Endodermal cell (in vitro differentiated cells): Measurements from ENCODE around the gene INSR. TPM values are rescaled to one million over a fixed set of nuclear protein-coding genes. Genes with fewer than 3 reads are reported as not detected.

Experiments
- DNase-seq: peaks from one replicate; pipeline ENCODE4 v3.0.0-alpha.2; 2017
- H3K27ac ChIP-seq: 2 replicates; pipeline ENCODE4 v1.5.1; 2013; ENCODE audit warnings: mild to moderate bottlenecking, low read depth, low read length, moderate library complexity
- H3K27me3 ChIP-seq: 2 replicates; pipeline ENCODE4 v1.6.1; 2013; ENCODE audit warnings: mild to moderate bottlenecking, low read length, moderate library complexity; ENCODE audit not compliant: insufficient read depth, control insufficient read depth, poor library complexity, severe bottlenecking
- H3K36me3 ChIP-seq: 2 replicates; pipeline ENCODE4 v1.7.0; 2013; ENCODE audit warnings: mild to moderate bottlenecking, low read length, moderate library complexity; ENCODE audit not compliant: control insufficient read depth, insufficient read depth
- H3K4me1 ChIP-seq: one replicate; pipeline ENCODE4 v1.7.0; 2013; ENCODE audit warnings: low read length; ENCODE audit not compliant: control insufficient read depth, insufficient read depth
- H3K4me3 ChIP-seq: 2 replicates; pipeline ENCODE4 v1.5.1; 2013; ENCODE audit warnings: mild to moderate bottlenecking, low read length, moderate library complexity
- H3K9ac ChIP-seq: 2 replicates; pipeline ENCODE4 v1.6.1; 2013; ENCODE audit warnings: mild to moderate bottlenecking, low read length, moderate library complexity; ENCODE audit not compliant: poor library complexity, severe bottlenecking; ENCODE audit errors: extremely low read depth
- H3K9me3 ChIP-seq: 2 replicates; pipeline ENCODE4 v1.6.1; 2013; ENCODE audit warnings: mild to moderate bottlenecking, low read length, moderate library complexity; ENCODE audit not compliant: control insufficient read depth
- H3K27ac Mint-ChIP-seq: 2 replicates; pipeline ENCODE4 v1.8.0; 2020; ENCODE audit warnings: mixed read lengths
- H3K27me3 Mint-ChIP-seq: 2 replicates; pipeline ENCODE4 v1.8.0; 2021; ENCODE audit warnings: mild to moderate bottlenecking, mixed read lengths; ENCODE audit not compliant: insufficient read depth
- H3K36me3 Mint-ChIP-seq: 2 replicates; pipeline ENCODE4 v1.8.0; 2020; ENCODE audit warnings: low read depth, mixed read lengths
- H3K4me1 Mint-ChIP-seq: 2 replicates; pipeline ENCODE4 v1.8.0; 2020; ENCODE audit warnings: mixed read lengths
- H3K4me3 Mint-ChIP-seq: 2 replicates; pipeline ENCODE4 v1.8.0; 2020; ENCODE audit warnings: mild to moderate bottlenecking, moderate library complexity, mixed read lengths
- H3K9me3 Mint-ChIP-seq: 2 replicates; pipeline ENCODE4 v1.8.0; 2020; ENCODE audit warnings: mild to moderate bottlenecking, mixed read lengths
- CTCF ChIP-seq: fragments of 200-600 bp; sonication (generic); conservative IDR thresholded peaks from 2 replicates; pipeline ENCODE4 v1.5.0; 2021; ENCODE audit warnings: antibody characterized with exemption, mild to moderate bottlenecking
- WGBS, 2 experiments: methylation state at CpG; one replicate each; pipeline versions ENCODE4 v1.1.5 to v1.1.7; 2013; ENCODE audit warnings: missing lambda C conversion rate in 2 of 2, mixed read lengths in 1 of 2; ENCODE audit not compliant: insufficient coverage in 1 of 2, insufficient read length in 1 of 2; 5-methylcytosine and 5-hydroxymethylcytosine counted together
- total RNA-seq, 2 donors: library from RNA; stranded (reverse); fragmentation: NEBNext Ultra II Directional in 1 of 2; extraction: Animal tissue kit (Norgen Biotek cat#: 25700) in 1 of 2; gene quantifications; 2 replicates in 1 of 2; 3 replicates in 1 of 2; pipeline ENCODE4 v1.2.1, GENCODE V29; 2021

Gene INSR
- total RNA-seq, 2 donors from 2014 or later, result 31.3 to 31.5 TPM

- Histone ChIP-seq H3K9ac (no peak overlapping the region), H3K27ac (no peak overlapping the region), H3K27me3 (no peaks in the 10 kb centered on the region), H3K4me1 (no peaks in the 10 kb centered on the region), H3K36me3 (no peaks in the 10 kb centered on the region), H3K9me3 (peaks cover 12% of the 10 kb centered on the region), H3K4me3 (no peak overlapping the region)
- H3K9me3 Mint-ChIP-seq, result peaks cover 15% of the 10 kb centered on the region
- H3K4me3 Mint-ChIP-seq, result no peak overlapping the region
- 36% methylated on average over 1 of the region's 1 CpG; no CpG with 5 or more reads in 1 of the 2 experiments for WGBS, 2 experiments
- H3K27ac Mint-ChIP-seq, result no peak overlapping the region
- peaks cover 9% of the 10 kb centered on the region for H3K36me3 Mint-ChIP-seq
- H3K4me1 Mint-ChIP-seq, result peaks cover 6% of the 10 kb centered on the region
- DNase-seq, result no peak
- no peak for TF ChIP-seq CTCF
- H3K27me3 Mint-ChIP-seq, result no peaks in the 10 kb centered on the region
Observed at GRCh38 chr19:7250057-7250596, 44.1 kb downstream of the INSR start.

GRCh38 chr19:7247155-7247554, 47.1 kb downstream of the INSR start:
- TF ChIP-seq CTCF, result no peak
- Mint-ChIP-seq H3K4me1 (no peaks in the 10 kb centered on the region), H3K27ac (no peak overlapping the region), H3K9me3 (peaks cover 15% of the 10 kb centered on the region), H3K4me3 (no peak overlapping the region), H3K27me3 (no peaks in the 10 kb centered on the region), H3K36me3 (peaks cover 9% of the 10 kb centered on the region)
- Histone ChIP-seq H3K27ac (no peak overlapping the region), H3K9me3 (peaks cover 12% of the 10 kb centered on the region), H3K4me3 (no peak overlapping the region), H3K27me3 (no peaks in the 10 kb centered on the region), H3K9ac (no peak overlapping the region), H3K36me3 (no peaks in the 10 kb centered on the region), H3K4me1 (no peaks in the 10 kb centered on the region)
- no peak for DNase-seq
- WGBS, 2 experiments, result 98 to 100% methylated on average over 1 to 4 of the region's 4 CpGs

GRCh38 chr19:7246601-7247000, 47.6 kb downstream of the INSR start:
- WGBS, 2 experiments, result 89 to 97% methylated on average over 2 of the region's 2 CpGs

More at GRCh38 chr19:7246601-7247000, 47.6 kb downstream of the INSR start:
- H3K4me1 Mint-ChIP-seq, result no peaks in the 10 kb centered on the region
- no peaks in the 10 kb centered on the region for H3K36me3 ChIP-seq
- H3K27ac ChIP-seq, result no peak overlapping the region
- no peaks in the 10 kb centered on the region for H3K27me3 ChIP-seq
- DNase-seq, result no peak
- H3K27me3 Mint-ChIP-seq, result no peaks in the 10 kb centered on the region
- no peak overlapping the region for H3K27ac Mint-ChIP-seq
- H3K36me3 Mint-ChIP-seq, result peaks cover 9% of the 10 kb centered on the region
- no peaks in the 10 kb centered on the region for H3K4me1 ChIP-seq
- no peak for TF ChIP-seq CTCF
- peaks cover 12% of the 10 kb centered on the region for H3K9me3 ChIP-seq
- no peak overlapping the region for H3K9ac ChIP-seq
- peaks cover 15% of the 10 kb centered on the region for H3K9me3 Mint-ChIP-seq
- no peak overlapping the region for H3K4me3 ChIP-seq
- no peak overlapping the region for H3K4me3 Mint-ChIP-seq
